Parathyroid adenoma (tissue), 2 donors: ENCODE data around the gene SCFD2.
A peak's percentile ranks its signal among the peaks of the same experiment; 100 is the strongest.

Experiments used
- H2AFZ ChIP-seq: fragments of 300-600 bp; sonication (generic); one replicate; pipeline ENCODE4 v1.7.0; 2017; ENCODE audit warnings: antibody characterized with exemption, mild to moderate bottlenecking
- H3K27ac ChIP-seq: fragments of 300-600 bp; sonication (generic); one replicate; pipeline ENCODE4 v1.7.0; 2017
- H3K27me3 ChIP-seq: fragments of 300-600 bp; sonication (generic); one replicate; pipeline ENCODE4 v1.7.0; 2017; ENCODE audit warnings: low read length; ENCODE audit not compliant: control insufficient read depth, insufficient read depth
- H3K36me3 ChIP-seq: fragments of 300-600 bp; sonication (generic); one replicate; pipeline ENCODE4 v1.7.0; 2017; ENCODE audit warnings: low read length; ENCODE audit not compliant: control insufficient read depth, insufficient read depth
- H3K4me1 ChIP-seq: fragments of 300-600 bp; sonication (generic); one replicate; pipeline ENCODE4 v1.7.0; 2017; ENCODE audit warnings: control low read depth
- H3K4me2 ChIP-seq: fragments of 300-600 bp; sonication (generic); one replicate; pipeline ENCODE4 v1.7.0; 2017; ENCODE audit warnings: low read length
- H3K4me3 ChIP-seq: fragments of 300-600 bp; sonication (generic); one replicate; pipeline ENCODE4 v1.7.0; 2017; ENCODE audit warnings: low read depth, low read length
- H3K79me2 ChIP-seq: fragments of 300-600 bp; sonication (generic); one replicate; pipeline ENCODE4 v1.7.0; 2017; ENCODE audit warnings: control low read depth
- H3K9ac ChIP-seq: fragments of 300-600 bp; sonication (generic); one replicate; pipeline ENCODE4 v1.7.0; 2017; ENCODE audit warnings: mild to moderate bottlenecking
- H3K9me3 ChIP-seq: fragments of 300-600 bp; sonication (generic); one replicate; pipeline ENCODE4 v1.7.0; 2017; ENCODE audit warnings: low read length; ENCODE audit not compliant: control insufficient read depth
- CTCF ChIP-seq: fragments of 300-600 bp; sonication (generic); IDR thresholded peaks from one replicate; pipeline ENCODE4 v1.7.0; 2017; ENCODE audit warnings: antibody characterized with exemption, mild to moderate bottlenecking
- donor health status: primary hyperparathyroidism.

The SCFD2 gene

DNA sequence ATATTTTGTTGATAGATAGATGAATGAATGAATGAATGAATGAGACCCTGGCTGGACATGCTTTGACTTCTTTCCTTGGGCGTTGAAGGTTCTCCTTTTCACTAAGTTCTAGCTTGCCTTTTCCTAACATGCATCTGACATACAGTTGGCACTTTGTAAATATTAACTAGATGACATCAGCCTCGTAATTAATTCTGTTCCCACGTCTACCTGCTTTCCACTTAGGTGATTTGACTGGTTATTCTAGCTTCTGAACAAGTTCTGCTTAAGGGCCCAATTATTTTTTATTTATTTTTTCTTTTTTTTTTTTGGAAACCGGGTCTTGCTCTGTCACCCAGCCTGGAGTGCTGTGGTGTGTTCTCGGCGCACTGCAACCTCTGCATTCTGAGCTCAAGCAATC lies 517.6 kb downstream of the SCFD2 start:
- H3K27ac ChIP-seq = no peak overlapping the region
- no peaks in the 10 kb centered on the region for H3K36me3 ChIP-seq

GRCh38 chr4:52846502-52846901 lies 519.4 kb downstream of the SCFD2 start:
- no peaks in the 10 kb centered on the region for H3K9me3 ChIP-seq
- H3K27me3 ChIP-seq = no peaks in the 10 kb centered on the region

More for the DNA sequence above, 517.6 kb downstream of the SCFD2 start:
- H3K79me2 ChIP-seq = no peaks in the 10 kb centered on the region
- no peak overlapping the region for H3K4me3 ChIP-seq
- no peaks in the 10 kb centered on the region for H3K27me3 ChIP-seq
- H2AFZ ChIP-seq = no peak overlapping the region
- no peak overlapping the region for H3K9ac ChIP-seq
- no peak for TF ChIP-seq CTCF
- no peaks in the 10 kb centered on the region for H3K9me3 ChIP-seq
- H3K4me2 ChIP-seq = no peak overlapping the region
- no peaks in the 10 kb centered on the region for H3K4me1 ChIP-seq

GRCh38 chr4:52844596-52844995 lies 521.3 kb downstream of the SCFD2 start:
- no peak for TF ChIP-seq CTCF
- peaks cover 2% of the 10 kb centered on the region for H3K4me1 ChIP-seq
- no peaks in the 10 kb centered on the region for H3K27me3 ChIP-seq
- H3K9me3 ChIP-seq = no peaks in the 10 kb centered on the region
- no peak overlapping the region for H3K4me2 ChIP-seq
- H3K9ac ChIP-seq = no peak overlapping the region
- no peaks in the 10 kb centered on the region for H3K36me3 ChIP-seq
- no peak overlapping the region for H2AFZ ChIP-seq
- no peak overlapping the region for H3K4me3 ChIP-seq
- H3K27ac ChIP-seq = no peak overlapping the region
- H3K79me2 ChIP-seq = no peaks in the 10 kb centered on the region

More at GRCh38 chr4:52846502-52846901, 519.4 kb downstream of the SCFD2 start:
- TF ChIP-seq CTCF = no peak
- Histone ChIP-seq H2AFZ (no peak overlapping the region), H3K36me3 (no peaks in the 10 kb centered on the region), H3K4me1 (peaks cover 2% of the 10 kb centered on the region), H3K4me2 (no peak overlapping the region), H3K4me3 (no peak overlapping the region), H3K9ac (no peak overlapping the region), H3K27ac (no peak overlapping the region), H3K79me2 (no peaks in the 10 kb centered on the region)

DNA sequence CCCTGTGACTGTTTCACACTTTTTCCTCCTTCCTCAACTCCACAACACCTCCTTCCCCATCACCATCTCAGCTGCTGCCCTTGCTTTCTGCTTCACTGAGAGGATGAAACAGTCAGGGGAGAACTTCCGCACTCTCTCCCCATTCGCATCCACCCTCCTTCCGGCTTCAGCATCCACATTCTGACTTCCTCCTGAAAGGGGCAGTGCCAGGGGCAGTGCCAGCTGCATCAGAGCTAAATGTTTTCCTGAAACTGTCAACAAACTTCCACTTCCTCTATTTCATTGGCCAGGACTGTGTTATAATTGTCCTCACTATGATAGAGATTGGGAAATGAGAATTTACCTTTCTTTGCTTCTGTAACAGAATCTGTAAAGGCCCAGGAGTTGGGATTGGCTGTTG lies 521.9 kb downstream of the SCFD2 start:
- H2AFZ ChIP-seq = no peak overlapping the region
- no peak overlapping the region for H3K4me3 ChIP-seq
- no peak overlapping the region for H3K9ac ChIP-seq
- no peak overlapping the region for H3K4me2 ChIP-seq
- TF ChIP-seq CTCF = no peak
- H3K27ac ChIP-seq = no peak overlapping the region
- no peaks in the 10 kb centered on the region for H3K36me3 ChIP-seq
- no peaks in the 10 kb centered on the region for H3K79me2 ChIP-seq
- H3K9me3 ChIP-seq = no peaks in the 10 kb centered on the region
- H3K27me3 ChIP-seq = no peaks in the 10 kb centered on the region
- H3K4me1 ChIP-seq = peaks cover 2% of the 10 kb centered on the region

- no peak overlapping the region for H3K9ac ChIP-seq
- peak overlapping the region; percentile 56 for H2AFZ ChIP-seq
- H3K4me2 ChIP-seq = no peak overlapping the region
- H3K27me3 ChIP-seq = no peaks in the 10 kb centered on the region
- no peaks in the 10 kb centered on the region for H3K36me3 ChIP-seq
- H3K79me2 ChIP-seq = no peaks in the 10 kb centered on the region
- H3K27ac ChIP-seq = no peak overlapping the region
- TF ChIP-seq CTCF = no peak
- H3K4me1 ChIP-seq = peaks cover 2% of the 10 kb centered on the region
- no peaks in the 10 kb centered on the region for H3K9me3 ChIP-seq
- H3K4me3 ChIP-seq = no peak overlapping the region
These were observed 522.5 kb downstream of the SCFD2 start for GRCh38 chr4:52843351-52843750.
